ENCODE measurements around the gene WWP2.

Gene WWP2

GRCh38 chr16:69893106-69893505, 131.0 kb downstream of the WWP2 start:
- no peak for DNase-seq

- DNase-seq: no peak
Measured at GRCh38 chr16:69894676-69895075, 132.5 kb downstream of the WWP2 start.

GRCh38 chr16:69903865-69904415, 141.8 kb downstream of the WWP2 start:
- no peak for DNase-seq

GRCh38 chr16:69904495-69905170, 142.5 kb downstream of the WWP2 start:
- DNase-seq: no peak

GRCh38 chr16:69905171-69905555, 143.0 kb downstream of the WWP2 start:
- no peak for DNase-seq

GRCh38 chr16:69906838-69907401, 144.8 kb downstream of the WWP2 start:
- DNase-seq: no peak

GRCh38 chr16:69909043-69909442, 146.9 kb downstream of the WWP2 start:
- DNase-seq: no peak

- no peak for DNase-seq
Measured at GRCh38 chr16:69909760-69910159, 147.6 kb downstream of the WWP2 start.

GRCh38 chr16:69910964-69911363, 148.8 kb downstream of the WWP2 start:
- no peak for DNase-seq

GRCh38 chr16:69916462-69916861, 154.3 kb downstream of the WWP2 start:
- no peak for DNase-seq

- no peak for DNase-seq
Measured at GRCh38 chr16:69917311-69917710, 155.2 kb downstream of the WWP2 start.

GRCh38 chr16:69917739-69918138, 155.6 kb downstream of the WWP2 start:
- DNase-seq: no peak

GRCh38 chr16:69918241-69918640, 156.1 kb downstream of the WWP2 start:
- no peak for DNase-seq

GRCh38 chr16:69921127-69921526, 159.0 kb downstream of the WWP2 start:
- no peak for DNase-seq

- no peak for DNase-seq
Measured at GRCh38 chr16:69922200-69922599, 160.1 kb downstream of the WWP2 start.

GRCh38 chr16:69924041-69924775, 162.1 kb downstream of the WWP2 start:
- no peak for DNase-seq

GRCh38 chr16:69924777-69925191, 162.7 kb downstream of the WWP2 start:
- no peak for DNase-seq

GRCh38 chr16:69925311-69925710, 163.2 kb downstream of the WWP2 start:
- no peak for DNase-seq

- DNase-seq: no peak
Measured at GRCh38 chr16:69926241-69926640, 164.1 kb downstream of the WWP2 start.

GRCh38 chr16:69927056-69927757, 165.1 kb downstream of the WWP2 start:
- DNase-seq: no peak

GRCh38 chr16:69928856-69929400, 166.8 kb downstream of the WWP2 start:
- no peak for DNase-seq

GRCh38 chr16:69929480-69929879, 167.3 kb downstream of the WWP2 start:
- DNase-seq: no peak

Measured in activated T-cell treated with anti-CD3 and anti-CD28 coated beads, Interleukin-2, amount 50 U/mL, for 1 hour (primary cell).